GM12878 (cell line): ENCODE data around the gene C1QTNF8.

Experiments used
- BHLHE40 ChIP-seq, 2 experiments: fragments of 450-650 bp in 1 of 2; IDR thresholded peaks; 2 replicates each; pipeline ENCODE4 v1.6.1; 2011 to 2017; ENCODE audit warnings: low read depth in 2 of 2, borderline replicate concordance in 1 of 2, improper control_type of control experiment in 1 of 2, low read length in 1 of 2, mild to moderate bottlenecking in 1 of 2
- MXI1 ChIP-seq: fragments of 150-350 bp; IDR thresholded peaks from 2 replicates; pipeline ENCODE4 v1.6.1; 2011; ENCODE audit warnings: low read depth, mild to moderate bottlenecking, inconsistent platforms, low read length, improper control_type of control experiment
- POLR2A ChIP-seq: IDR thresholded peaks from 2 replicates; pipeline ENCODE4 v1.6.1; 2011; ENCODE audit warnings: low read depth, mild to moderate bottlenecking, low read length
- RAD51 ChIP-seq: fragments of 450-650 bp; IDR thresholded peaks from 2 replicates; pipeline ENCODE4 v1.6.1; 2016; ENCODE audit warnings: moderate library complexity, mild to moderate bottlenecking, inconsistent platforms
- SMC3 ChIP-seq: IDR thresholded peaks from 2 replicates; pipeline ENCODE4 v1.6.1; 2011; ENCODE audit warnings: low read length, improper control_type of control experiment, borderline replicate concordance
- SPI1 ChIP-seq: IDR thresholded peaks from 2 replicates; pipeline ENCODE4 v1.6.1; 2011; ENCODE audit warnings: low read depth, mild to moderate bottlenecking, low read length, moderate library complexity, borderline replicate concordance; ENCODE audit not compliant: insufficient read depth
- STAT3 ChIP-seq: IDR thresholded peaks from 2 replicates; pipeline ENCODE4 v1.6.1; 2011; ENCODE audit warnings: low read depth, low read length, improper control_type of control experiment
- ZBTB33 ChIP-seq: fragments of 450-650 bp; IDR thresholded peaks from 2 replicates; pipeline ENCODE4 v1.6.1; 2017; ENCODE audit warnings: mild to moderate bottlenecking
- ZNF24 ChIP-seq: fragments of 450-650 bp; IDR thresholded peaks from 2 replicates; pipeline ENCODE4 v1.6.1; 2017; ENCODE audit warnings: antibody characterized with exemption, mild to moderate bottlenecking
- TF ChIP-seq, protein P1 (sequence below), 3 experiments: IDR thresholded peaks in 2 of 3; conservative IDR thresholded peaks in 1 of 3; 2 replicates each; pipeline ENCODE4 v1.5.1; 2011; ENCODE audit warnings: low read depth in 3 of 3, low read length in 3 of 3, mild to moderate bottlenecking in 3 of 3, control low read depth in 2 of 3, moderate library complexity in 2 of 3, inconsistent platforms in 1 of 3, mixed read lengths in 1 of 3; ENCODE audit not compliant: control insufficient read depth in 2 of 3, insufficient read depth in 1 of 3; ENCODE audit errors: extremely low read depth in 1 of 3

GRCh38 chr16:1126044-1126443 is 30.0 kb upstream of the C1QTNF8 start:
- TF ChIP-seq BHLHE40 (IDR thresholded peaks at IDR 0.05; ENCODE audit: borderline replicate concordance in 1 of 2, low read depth in 2 of 2, low read length in 1 of 2) (no peak), STAT3 (no peak), SPI1 (no peak), ZNF24 (no peak), ZBTB33 (no peak), MXI1 (no peak), SMC3 (no peak), POLR2A (no peak), RAD51 (no peak)
- TF ChIP-seq, protein P1, sequence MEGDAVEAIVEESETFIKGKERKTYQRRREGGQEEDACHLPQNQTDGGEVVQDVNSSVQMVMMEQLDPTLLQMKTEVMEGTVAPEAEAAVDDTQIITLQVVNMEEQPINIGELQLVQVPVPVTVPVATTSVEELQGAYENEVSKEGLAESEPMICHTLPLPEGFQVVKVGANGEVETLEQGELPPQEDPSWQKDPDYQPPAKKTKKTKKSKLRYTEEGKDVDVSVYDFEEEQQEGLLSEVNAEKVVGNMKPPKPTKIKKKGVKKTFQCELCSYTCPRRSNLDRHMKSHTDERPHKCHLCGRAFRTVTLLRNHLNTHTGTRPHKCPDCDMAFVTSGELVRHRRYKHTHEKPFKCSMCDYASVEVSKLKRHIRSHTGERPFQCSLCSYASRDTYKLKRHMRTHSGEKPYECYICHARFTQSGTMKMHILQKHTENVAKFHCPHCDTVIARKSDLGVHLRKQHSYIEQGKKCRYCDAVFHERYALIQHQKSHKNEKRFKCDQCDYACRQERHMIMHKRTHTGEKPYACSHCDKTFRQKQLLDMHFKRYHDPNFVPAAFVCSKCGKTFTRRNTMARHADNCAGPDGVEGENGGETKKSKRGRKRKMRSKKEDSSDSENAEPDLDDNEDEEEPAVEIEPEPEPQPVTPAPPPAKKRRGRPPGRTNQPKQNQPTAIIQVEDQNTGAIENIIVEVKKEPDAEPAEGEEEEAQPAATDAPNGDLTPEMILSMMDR (IDR thresholded peaks at IDR 0.05 in 2 of 3, conservative IDR thresholded peaks at IDR 0.05 in 1 of 3; ENCODE audit: control insufficient read depth in 2 of 3, extremely low read depth in 1 of 3, insufficient read depth in 1 of 3, low read depth in 3 of 3, low read length in 3 of 3): no peak
